A549 (cell line): ENCODE data around the gene C2orf80.

ENCODE experiments used
- CTCF ChIP-seq: fragments of >200 bp; sonication (Bioruptor Twin); formaldehyde crosslinking; IDR thresholded peaks from 3 replicates; pipeline ENCODE4 v1.5.1; 2016
- ESRRA ChIP-seq: fragments of 150-350 bp; IDR thresholded peaks from 2 replicates; pipeline ENCODE4 v1.6.1; 2014; ENCODE audit warnings: mild to moderate bottlenecking, low read length, borderline replicate concordance
- HDAC2 ChIP-seq: fragments of 200-600 bp; sonication (generic); IDR thresholded peaks from 2 replicates; pipeline ENCODE4 v1.6.1; 2016
- JUN ChIP-seq, 2 experiments: fragments of >200 bp; sonication (Bioruptor Twin); formaldehyde crosslinking; IDR thresholded peaks; 2 replicates in 1 of 2; 3 replicates in 1 of 2; pipeline ENCODE4 v1.6.1; 2016 to 2017
- MAX ChIP-seq: IDR thresholded peaks from 2 replicates; pipeline ENCODE4 v1.6.1; 2012
- POLR2A ChIP-seq: IDR thresholded peaks from 2 replicates; pipeline ENCODE4 v1.6.1; 2012; ENCODE audit warnings: mild to moderate bottlenecking, low read length
- RAD21 ChIP-seq, 2 experiments: fragments of >200 bp in 1 of 2; sonication (Bioruptor Twin) in 1 of 2; formaldehyde crosslinking in 1 of 2; IDR thresholded peaks in 1 of 2; conservative IDR thresholded peaks in 1 of 2; 2 replicates in 1 of 2; 3 replicates in 1 of 2; pipeline ENCODE4 v1.6.1; 2012 to 2018; ENCODE audit warnings: inconsistent platforms in 1 of 2
- TF ChIP-seq, protein P1 (sequence below): fragments of 450-650 bp; IDR thresholded peaks from 2 replicates; pipeline ENCODE4 v1.6.1; 2014; ENCODE audit warnings: antibody characterized with exemption
- TF ChIP-seq, protein P2 (sequence below): fragments of 200-600 bp; sonication (generic); IDR thresholded peaks from 2 replicates; pipeline ENCODE4 v1.6.1; 2016; ENCODE audit warnings: antibody characterized with exemption, mild to moderate bottlenecking, moderate library complexity

DNA sequence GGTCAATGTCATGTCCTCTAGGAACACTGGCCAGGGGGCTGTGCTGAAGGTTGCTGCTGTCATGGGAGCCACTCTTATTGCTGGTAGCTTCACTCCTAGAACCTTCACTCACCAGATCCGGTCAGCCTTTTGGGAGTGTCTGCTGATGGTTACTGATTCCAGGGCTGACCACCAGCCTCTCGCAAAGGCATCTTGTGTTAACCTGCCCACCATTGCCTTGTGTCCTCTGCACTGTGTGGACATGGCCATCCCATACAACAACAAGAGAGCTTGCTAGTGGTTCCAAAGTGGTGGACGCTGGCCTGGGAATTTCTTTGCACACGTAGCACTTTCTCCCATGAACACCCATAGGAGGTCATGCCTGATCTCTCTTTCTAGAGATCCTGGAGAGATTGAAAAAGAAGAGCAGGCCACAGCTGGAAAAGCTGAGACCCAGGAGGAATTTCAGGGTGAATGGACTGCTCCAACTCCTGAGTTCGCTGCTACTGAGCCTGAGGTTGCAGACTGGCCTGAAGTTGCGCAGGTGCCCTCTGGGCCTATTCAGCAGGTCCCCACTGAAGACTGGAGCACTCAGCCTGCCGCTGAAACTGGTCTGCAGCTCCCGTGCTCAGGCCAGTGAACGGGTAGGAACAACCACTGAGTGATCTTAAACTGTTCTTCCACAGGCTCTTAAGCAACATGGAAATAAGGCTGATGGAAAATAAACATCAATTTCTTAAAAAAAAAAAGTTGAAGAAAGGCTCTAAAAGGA is 18.7 kb upstream of the C2orf80 start:
- no peak for TF ChIP-seq ESRRA
- TF ChIP-seq MAX = no peak
- no peak for TF ChIP-seq CTCF
- TF ChIP-seq, protein P1, sequence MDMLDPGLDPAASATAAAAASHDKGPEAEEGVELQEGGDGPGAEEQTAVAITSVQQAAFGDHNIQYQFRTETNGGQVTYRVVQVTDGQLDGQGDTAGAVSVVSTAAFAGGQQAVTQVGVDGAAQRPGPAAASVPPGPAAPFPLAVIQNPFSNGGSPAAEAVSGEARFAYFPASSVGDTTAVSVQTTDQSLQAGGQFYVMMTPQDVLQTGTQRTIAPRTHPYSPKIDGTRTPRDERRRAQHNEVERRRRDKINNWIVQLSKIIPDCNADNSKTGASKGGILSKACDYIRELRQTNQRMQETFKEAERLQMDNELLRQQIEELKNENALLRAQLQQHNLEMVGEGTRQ = no peak
- TF ChIP-seq, protein P2, sequence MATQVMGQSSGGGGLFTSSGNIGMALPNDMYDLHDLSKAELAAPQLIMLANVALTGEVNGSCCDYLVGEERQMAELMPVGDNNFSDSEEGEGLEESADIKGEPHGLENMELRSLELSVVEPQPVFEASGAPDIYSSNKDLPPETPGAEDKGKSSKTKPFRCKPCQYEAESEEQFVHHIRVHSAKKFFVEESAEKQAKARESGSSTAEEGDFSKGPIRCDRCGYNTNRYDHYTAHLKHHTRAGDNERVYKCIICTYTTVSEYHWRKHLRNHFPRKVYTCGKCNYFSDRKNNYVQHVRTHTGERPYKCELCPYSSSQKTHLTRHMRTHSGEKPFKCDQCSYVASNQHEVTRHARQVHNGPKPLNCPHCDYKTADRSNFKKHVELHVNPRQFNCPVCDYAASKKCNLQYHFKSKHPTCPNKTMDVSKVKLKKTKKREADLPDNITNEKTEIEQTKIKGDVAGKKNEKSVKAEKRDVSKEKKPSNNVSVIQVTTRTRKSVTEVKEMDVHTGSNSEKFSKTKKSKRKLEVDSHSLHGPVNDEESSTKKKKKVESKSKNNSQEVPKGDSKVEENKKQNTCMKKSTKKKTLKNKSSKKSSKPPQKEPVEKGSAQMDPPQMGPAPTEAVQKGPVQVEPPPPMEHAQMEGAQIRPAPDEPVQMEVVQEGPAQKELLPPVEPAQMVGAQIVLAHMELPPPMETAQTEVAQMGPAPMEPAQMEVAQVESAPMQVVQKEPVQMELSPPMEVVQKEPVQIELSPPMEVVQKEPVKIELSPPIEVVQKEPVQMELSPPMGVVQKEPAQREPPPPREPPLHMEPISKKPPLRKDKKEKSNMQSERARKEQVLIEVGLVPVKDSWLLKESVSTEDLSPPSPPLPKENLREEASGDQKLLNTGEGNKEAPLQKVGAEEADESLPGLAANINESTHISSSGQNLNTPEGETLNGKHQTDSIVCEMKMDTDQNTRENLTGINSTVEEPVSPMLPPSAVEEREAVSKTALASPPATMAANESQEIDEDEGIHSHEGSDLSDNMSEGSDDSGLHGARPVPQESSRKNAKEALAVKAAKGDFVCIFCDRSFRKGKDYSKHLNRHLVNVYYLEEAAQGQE = no peak
- TF ChIP-seq HDAC2 = no peak
- no peak for TF ChIP-seq RAD21 (conservative IDR thresholded peaks at IDR 0.05 in 1 of 2, IDR thresholded peaks at IDR 0.05 in 1 of 2)
- no peak for TF ChIP-seq JUN (IDR thresholded peaks at IDR 0.05)
- TF ChIP-seq POLR2A = no peak
